WTC11 (cell line): ENCODE data around the gene CACNA2D3. TPM values are rescaled to one million over a fixed set of nuclear protein-coding genes. Genes with fewer than 3 reads are reported as not detected.
A peak's percentile ranks its signal among the peaks of the same experiment; 100 is the strongest.

Source experiments
- ATAC-seq: fragments of 200-7000 bp; cut with Tn5 transposase; 2 replicates; pipeline ENCODE4 v1.10.0; 2021; ENCODE audit warnings: mild to moderate bottlenecking, moderate library complexity
- CTCF ChIA-PET: fragments of 300-600 bp; sonication (Branson Sonifier 250); formaldehyde crosslinking; loops from one replicate; lab custom pipeline; 2021; ENCODE audit warnings: antibody characterized with exemption; lab: Charles Lee
- POLR2A ChIA-PET: fragments of 350-600 bp; sonication (Branson Sonifier 250); formaldehyde crosslinking; loops from one replicate; lab custom pipeline; 2021; ENCODE audit warnings: antibody characterized with exemption; lab: Charles Lee
- DNase-seq: peaks from one replicate; pipeline ENCODE4 v3.0.0; 2021; ENCODE audit warnings: low spot score
- H3K27ac Mint-ChIP-seq: 2 replicates; pipeline ENCODE4 v1.8.0; 2021; ENCODE audit warnings: mixed read lengths
- H3K27me3 Mint-ChIP-seq: 2 replicates; pipeline ENCODE4 v1.8.0; 2021; ENCODE audit warnings: low read depth, mild to moderate bottlenecking, moderate library complexity, mixed read lengths
- H3K36me3 Mint-ChIP-seq: 2 replicates; pipeline ENCODE4 v1.8.0; 2021; ENCODE audit warnings: mixed read lengths
- H3K4me1 Mint-ChIP-seq: 2 replicates; pipeline ENCODE4 v1.8.0; 2022; ENCODE audit warnings: mixed read lengths
- H3K4me3 Mint-ChIP-seq: 2 replicates; pipeline ENCODE4 v1.8.0; 2021; ENCODE audit warnings: mild to moderate bottlenecking, moderate library complexity, mixed read lengths
- H3K9me3 Mint-ChIP-seq: 2 replicates; pipeline ENCODE4 v1.8.0; 2021; ENCODE audit warnings: mixed read lengths
- ATF2 ChIP-seq: sonication (generic); formaldehyde crosslinking; IDR thresholded peaks from 2 replicates; pipeline ENCODE4 v1.8.1; 2022; ENCODE audit warnings: low read depth, missing genetic modification reagents, borderline replicate concordance
- CBFB ChIP-seq: sonication (generic); formaldehyde crosslinking; IDR thresholded peaks from 2 replicates; pipeline ENCODE4 v1.8.1; 2022; ENCODE audit warnings: mild to moderate bottlenecking, low read depth, missing genetic modification reagents
- CREB1 ChIP-seq: sonication (generic); formaldehyde crosslinking; IDR thresholded peaks from 2 replicates; pipeline ENCODE4 v1.8.0; 2023; ENCODE audit warnings: mild to moderate bottlenecking, missing genetic modification reagents
- CREM ChIP-seq: sonication (generic); formaldehyde crosslinking; IDR thresholded peaks from 2 replicates; pipeline ENCODE4 v1.8.1; 2022; ENCODE audit warnings: mild to moderate bottlenecking, missing genetic modification reagents, moderate library complexity
- ETV6 ChIP-seq: sonication (generic); formaldehyde crosslinking; IDR thresholded peaks from 2 replicates; pipeline ENCODE4 v1.8.1; 2022; ENCODE audit warnings: mild to moderate bottlenecking, missing genetic modification reagents
- FOXK1 ChIP-seq: sonication (generic); formaldehyde crosslinking; IDR thresholded peaks from 2 replicates; pipeline ENCODE4 v1.8.0; 2022; ENCODE audit warnings: mild to moderate bottlenecking, moderate library complexity, missing genetic modification reagents
- MAX ChIP-seq: sonication (generic); formaldehyde crosslinking; IDR thresholded peaks from 2 replicates; pipeline ENCODE4 v1.8.0; 2022; ENCODE audit warnings: mild to moderate bottlenecking, missing genetic modification reagents
- RELA ChIP-seq: sonication (generic); formaldehyde crosslinking; IDR thresholded peaks from 2 replicates; pipeline ENCODE4 v1.8.1; 2022; ENCODE audit warnings: missing genetic modification reagents, mild to moderate bottlenecking, borderline replicate concordance
- SMAD3 ChIP-seq: sonication (generic); formaldehyde crosslinking; IDR thresholded peaks from 2 replicates; pipeline ENCODE4 v1.8.0; 2022; ENCODE audit warnings: missing genetic modification reagents, mild to moderate bottlenecking, borderline replicate concordance
- SMAD4 ChIP-seq: sonication (generic); formaldehyde crosslinking; IDR thresholded peaks from 2 replicates; pipeline ENCODE4 v1.8.0; 2022; ENCODE audit warnings: mild to moderate bottlenecking, missing genetic modification reagents
- TEAD4 ChIP-seq: sonication (generic); formaldehyde crosslinking; IDR thresholded peaks from 2 replicates; pipeline ENCODE4 v1.8.0; 2022; ENCODE audit warnings: mild to moderate bottlenecking, missing genetic modification reagents
- total RNA-seq: library from RNA; stranded (reverse); gene quantifications from 3 replicates; pipeline ENCODE4 v1.2.3, GENCODE V29; 2021
- TF ChIP-seq, protein P1 (sequence below): sonication (generic); formaldehyde crosslinking; IDR thresholded peaks from 2 replicates; pipeline ENCODE4 v1.8.1; 2023; ENCODE audit warnings: mild to moderate bottlenecking, missing genetic modification reagents, moderate library complexity
- TF ChIP-seq, protein P2 (sequence below): fragments of 250-450 bp; sonication (Bioruptor Pico); conservative IDR thresholded peaks from 2 replicates; pipeline ENCODE4 v1.9.0; 2021; ENCODE audit warnings: mild to moderate bottlenecking
- TF ChIP-seq, protein P3 (sequence below): fragments of 250-450 bp; sonication (Bioruptor Pico); IDR thresholded peaks from 2 replicates; pipeline ENCODE4 v1.8.0; 2021; ENCODE audit warnings: mild to moderate bottlenecking

Gene CACNA2D3
- total RNA-seq, 1 experiment from 2014 or later, result 5.0 TPM

DNA sequence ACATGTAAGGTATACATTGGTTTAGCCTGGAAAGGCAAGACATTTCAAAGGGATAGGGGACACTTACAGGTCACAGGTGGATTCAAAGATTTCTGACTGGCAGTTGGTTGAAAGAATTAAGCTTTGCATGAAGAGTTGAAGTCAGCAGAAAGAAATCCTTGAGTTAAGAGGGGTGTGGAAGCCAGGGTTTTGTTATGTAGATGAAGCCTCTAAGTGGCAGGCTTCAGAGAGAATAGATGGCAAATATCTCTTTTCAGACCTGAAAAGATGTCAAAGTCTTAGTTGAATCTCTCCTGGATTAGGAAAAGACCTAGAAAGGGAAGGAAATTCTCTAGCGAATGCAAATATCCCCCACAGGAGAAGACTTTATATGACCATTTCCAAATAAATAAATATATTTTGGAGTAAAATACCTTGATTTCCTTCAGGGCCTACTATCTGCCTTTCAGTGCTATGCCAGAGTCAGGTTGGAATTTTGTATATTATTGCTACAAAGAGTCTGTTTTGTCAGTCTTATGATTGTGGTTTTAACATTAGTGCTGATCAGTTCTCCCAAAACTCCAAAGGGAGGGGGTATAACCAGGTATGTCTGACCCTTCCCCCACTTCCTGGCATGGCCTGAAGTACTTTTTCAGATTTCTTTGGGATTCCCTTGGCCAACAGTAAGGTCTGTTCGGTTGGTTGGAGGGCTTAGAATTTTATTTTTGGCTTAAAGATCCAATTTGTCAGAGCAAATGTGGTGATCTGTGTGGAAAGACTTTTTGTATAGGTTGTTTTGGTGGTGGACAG, 519.1 kb downstream of the CACNA2D3 start (continued):
- no peak for TF ChIP-seq RELA (CRISPR knock-in tag)
- TF ChIP-seq, protein P1, sequence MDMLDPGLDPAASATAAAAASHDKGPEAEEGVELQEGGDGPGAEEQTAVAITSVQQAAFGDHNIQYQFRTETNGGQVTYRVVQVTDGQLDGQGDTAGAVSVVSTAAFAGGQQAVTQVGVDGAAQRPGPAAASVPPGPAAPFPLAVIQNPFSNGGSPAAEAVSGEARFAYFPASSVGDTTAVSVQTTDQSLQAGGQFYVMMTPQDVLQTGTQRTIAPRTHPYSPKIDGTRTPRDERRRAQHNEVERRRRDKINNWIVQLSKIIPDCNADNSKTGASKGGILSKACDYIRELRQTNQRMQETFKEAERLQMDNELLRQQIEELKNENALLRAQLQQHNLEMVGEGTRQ, result no peak
- no peak for TF ChIP-seq SMAD4 (CRISPR knock-in tag)
- TF ChIP-seq FOXK1, result no peak
- TF ChIP-seq, all 79 proteins: peak for 0

DNA sequence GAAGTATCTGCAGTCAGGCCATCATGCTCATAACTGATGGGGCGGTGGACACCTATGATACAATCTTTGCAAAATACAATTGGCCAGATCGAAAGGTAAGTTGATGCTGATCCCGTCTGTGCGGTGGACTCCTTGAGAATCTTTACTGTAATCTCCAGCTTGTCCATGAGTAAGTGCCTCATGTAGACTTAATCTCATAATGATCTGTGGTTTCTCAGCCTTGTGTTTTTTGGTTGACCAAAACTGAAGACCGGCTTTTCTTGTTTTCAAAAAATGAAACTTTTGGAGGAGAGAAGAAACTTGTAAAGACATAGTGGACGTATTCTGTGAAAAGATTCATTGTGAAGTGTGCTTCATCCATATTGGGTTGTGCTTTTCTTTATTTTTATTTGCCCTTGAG, 519.8 kb downstream of the CACNA2D3 start:
- peak overlapping the region; percentile 57 for H3K4me3 Mint-ChIP-seq
- TF ChIP-seq, protein P2, sequence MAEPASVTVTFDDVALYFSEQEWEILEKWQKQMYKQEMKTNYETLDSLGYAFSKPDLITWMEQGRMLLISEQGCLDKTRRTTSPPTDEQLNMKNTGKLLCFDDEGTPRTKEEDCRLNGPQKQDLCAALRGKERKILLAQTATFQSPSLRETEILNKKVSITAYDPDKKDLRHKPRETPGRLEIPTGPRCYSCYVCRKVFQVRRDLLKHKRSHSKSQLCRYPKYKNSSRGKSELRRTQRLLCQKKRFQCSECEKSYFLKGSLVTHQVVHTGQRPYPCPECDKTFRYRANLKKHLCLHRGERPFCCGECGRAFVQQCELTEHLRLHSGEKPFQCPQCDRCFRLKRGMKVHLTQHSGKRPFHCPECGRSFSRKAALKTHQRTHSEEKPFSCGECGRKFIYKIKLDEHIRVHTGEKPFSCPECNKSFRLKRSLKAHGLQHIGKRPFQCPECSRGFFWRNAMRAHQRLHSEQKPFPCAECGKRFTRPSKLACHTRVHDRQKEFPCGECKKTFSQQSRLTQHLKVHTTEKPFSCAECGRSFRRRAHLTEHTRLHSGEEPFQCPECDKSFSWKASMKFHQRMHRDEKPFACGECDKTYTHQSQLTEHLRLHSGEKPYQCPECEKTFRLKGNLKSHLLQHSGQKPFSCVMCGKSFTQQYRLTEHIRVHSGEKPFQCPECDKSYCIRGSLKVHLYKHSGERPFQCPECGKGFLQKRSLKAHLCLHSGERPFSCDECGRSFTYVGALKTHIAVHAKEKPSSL (CRISPR knock-in tag), result no peak
- TF ChIP-seq, all 79 proteins: peak for 0
- H3K9me3 Mint-ChIP-seq, result peaks cover 28% of the 10 kb centered on the region
- no peak for DNase-seq
- peaks cover 3% of the 10 kb centered on the region; the same call in 1 of the 2 replicates for H3K27me3 Mint-ChIP-seq
- ChIA-PET CTCF (no interaction called here), POLR2A (interaction anchor here (2.2 kb wide), 1 partner anchor 10 kb away, joined by 17 read pairs; no protein-coding TSS in a partner anchor)
- no peak overlapping the region for H3K27ac Mint-ChIP-seq
- ATAC-seq, result no peak
- H3K36me3 Mint-ChIP-seq, result peaks cover 37% of the 10 kb centered on the region
- peaks cover 56% of the 10 kb centered on the region for H3K4me1 Mint-ChIP-seq

GRCh38 chr3:54647721-54648120, 525.4 kb downstream of the CACNA2D3 start:
- ATAC-seq (no peak), DNase-seq (no peak)
- CTCF ChIA-PET, result no interaction called here
- H3K27me3 Mint-ChIP-seq, result peaks cover 3% of the 10 kb centered on the region; the same call in 1 of the 2 replicates
- POLR2A ChIA-PET, result no interaction called here
- no peak overlapping the region for H3K4me3 Mint-ChIP-seq
- H3K4me1 Mint-ChIP-seq, result peaks cover 43% of the 10 kb centered on the region
- TF ChIP-seq MAX (CRISPR knock-in tag) (no peak), ATF2 (no peak), CREM (CRISPR knock-in tag) (no peak)
- peaks cover 49% of the 10 kb centered on the region for H3K9me3 Mint-ChIP-seq
- H3K36me3 Mint-ChIP-seq, result peaks cover 77% of the 10 kb centered on the region
- H3K27ac Mint-ChIP-seq, result no peak overlapping the region

DNA sequence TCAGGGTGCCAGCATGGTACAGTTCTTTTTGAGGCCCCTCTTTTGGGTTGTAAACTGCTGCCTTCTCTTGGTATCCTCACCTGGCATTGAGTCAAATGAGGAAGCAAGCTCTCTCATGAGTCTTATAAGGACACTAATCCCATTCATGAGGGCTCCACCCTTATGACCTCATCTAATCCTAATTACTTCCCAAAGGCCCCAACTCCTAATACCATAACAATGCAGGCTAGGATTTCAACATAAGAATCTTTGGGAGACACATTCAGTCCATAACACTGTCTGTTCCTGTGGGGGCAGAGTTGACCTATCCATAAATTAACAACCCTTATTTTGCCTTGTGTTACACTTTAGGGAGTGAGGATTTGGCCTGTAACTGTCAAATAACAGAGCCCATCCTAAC, 527.2 kb downstream of the CACNA2D3 start:
- peaks cover 68% of the 10 kb centered on the region for H3K36me3 Mint-ChIP-seq
- ChIA-PET POLR2A (no interaction called here), CTCF (no interaction called here)
- peaks cover 46% of the 10 kb centered on the region for H3K9me3 Mint-ChIP-seq
- no peak overlapping the region for H3K4me3 Mint-ChIP-seq
- H3K27me3 Mint-ChIP-seq, result peaks cover 3% of the 10 kb centered on the region; the same call in 1 of the 2 replicates
- H3K27ac Mint-ChIP-seq, result no peak overlapping the region
- H3K4me1 Mint-ChIP-seq, result peaks cover 39% of the 10 kb centered on the region
- TF ChIP-seq SMAD3 (no peak), CREB1 (no peak), ETV6 (CRISPR knock-in tag) (no peak), CBFB (CRISPR knock-in tag) (no peak), TEAD4 (CRISPR knock-in tag) (no peak)
- TF ChIP-seq, protein P3, sequence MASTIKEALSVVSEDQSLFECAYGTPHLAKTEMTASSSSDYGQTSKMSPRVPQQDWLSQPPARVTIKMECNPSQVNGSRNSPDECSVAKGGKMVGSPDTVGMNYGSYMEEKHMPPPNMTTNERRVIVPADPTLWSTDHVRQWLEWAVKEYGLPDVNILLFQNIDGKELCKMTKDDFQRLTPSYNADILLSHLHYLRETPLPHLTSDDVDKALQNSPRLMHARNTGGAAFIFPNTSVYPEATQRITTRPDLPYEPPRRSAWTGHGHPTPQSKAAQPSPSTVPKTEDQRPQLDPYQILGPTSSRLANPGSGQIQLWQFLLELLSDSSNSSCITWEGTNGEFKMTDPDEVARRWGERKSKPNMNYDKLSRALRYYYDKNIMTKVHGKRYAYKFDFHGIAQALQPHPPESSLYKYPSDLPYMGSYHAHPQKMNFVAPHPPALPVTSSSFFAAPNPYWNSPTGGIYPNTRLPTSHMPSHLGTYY (CRISPR knock-in tag), result no peak
- TF ChIP-seq, all 79 proteins: peak for 0
- DNase-seq (no peak), ATAC-seq (no peak)
